Mammary epithelial cell (primary cell): ENCODE measurements around the gene ASCC2.

Experiments used
- EZH2 ChIP-seq: IDR thresholded peaks from 2 replicates; pipeline ENCODE4 v1.6.1; 2012; ENCODE audit warnings: low read length, inconsistent platforms, borderline replicate concordance
- TF ChIP-seq, protein P1 (sequence below), 2 donors: IDR thresholded peaks in 1 of 2; conservative IDR thresholded peaks in 1 of 2; 2 replicates each; pipeline ENCODE4 v1.5.1; 2011 to 2012; ENCODE audit warnings: inconsistent platforms in 2 of 2, low read length in 2 of 2, mild to moderate bottlenecking in 2 of 2, control low read depth in 1 of 2, low read depth in 1 of 2; ENCODE audit not compliant: insufficient read depth in 1 of 2; ENCODE audit errors: extremely low read depth in 1 of 2

DNA sequence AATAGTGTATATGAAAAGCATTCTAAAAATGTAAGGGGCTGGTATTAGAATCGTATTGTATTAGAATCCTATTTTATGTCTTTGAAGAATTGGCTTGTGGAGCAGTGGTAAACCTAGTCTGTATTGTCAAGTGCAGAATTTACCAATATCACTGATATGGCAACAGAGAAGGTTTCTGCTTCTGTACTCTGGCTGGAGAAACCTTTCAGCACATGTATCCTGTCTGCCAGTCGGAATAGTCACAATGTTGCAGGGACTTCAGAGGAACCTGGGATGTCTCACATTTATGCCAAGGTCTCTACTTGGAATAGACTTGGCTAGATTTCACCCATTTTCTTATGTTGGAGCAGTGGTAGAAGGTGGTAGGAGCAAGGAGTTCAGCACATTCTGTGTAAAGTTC lies 49.3 kb upstream of the ASCC2 start:
- TF ChIP-seq, protein P1, sequence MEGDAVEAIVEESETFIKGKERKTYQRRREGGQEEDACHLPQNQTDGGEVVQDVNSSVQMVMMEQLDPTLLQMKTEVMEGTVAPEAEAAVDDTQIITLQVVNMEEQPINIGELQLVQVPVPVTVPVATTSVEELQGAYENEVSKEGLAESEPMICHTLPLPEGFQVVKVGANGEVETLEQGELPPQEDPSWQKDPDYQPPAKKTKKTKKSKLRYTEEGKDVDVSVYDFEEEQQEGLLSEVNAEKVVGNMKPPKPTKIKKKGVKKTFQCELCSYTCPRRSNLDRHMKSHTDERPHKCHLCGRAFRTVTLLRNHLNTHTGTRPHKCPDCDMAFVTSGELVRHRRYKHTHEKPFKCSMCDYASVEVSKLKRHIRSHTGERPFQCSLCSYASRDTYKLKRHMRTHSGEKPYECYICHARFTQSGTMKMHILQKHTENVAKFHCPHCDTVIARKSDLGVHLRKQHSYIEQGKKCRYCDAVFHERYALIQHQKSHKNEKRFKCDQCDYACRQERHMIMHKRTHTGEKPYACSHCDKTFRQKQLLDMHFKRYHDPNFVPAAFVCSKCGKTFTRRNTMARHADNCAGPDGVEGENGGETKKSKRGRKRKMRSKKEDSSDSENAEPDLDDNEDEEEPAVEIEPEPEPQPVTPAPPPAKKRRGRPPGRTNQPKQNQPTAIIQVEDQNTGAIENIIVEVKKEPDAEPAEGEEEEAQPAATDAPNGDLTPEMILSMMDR (conservative IDR thresholded peaks at IDR 0.05 in 1 of 2, IDR thresholded peaks at IDR 0.05 in 1 of 2; ENCODE audit: extremely low read depth in 1 of 2, insufficient read depth in 1 of 2, low read depth in 1 of 2, low read length in 2 of 2): no peak
- no peak for TF ChIP-seq EZH2
